Fibroblast of gingiva (primary cell): ENCODE data around the gene FOXL3.
"Not testable (repeated sequence)": the region's sequence is repeated elsewhere in the genome, so short reads cannot be mapped to it uniquely, and the experiment has no call there.

ENCODE experiments used
- DNase-seq: peaks from one replicate; pipeline ENCODE4 v3.0.0-alpha.2; 2011; ENCODE audit warnings: low read depth

FOXL3 gene

GRCh38 chr7:255038-255435 lies 34.9 kb upstream of the FOXL3 start:
- DNase-seq = no peak

GRCh38 chr7:255721-256361 lies 34.1 kb upstream of the FOXL3 start:
- DNase-seq = no peak

- DNase-seq = no peak
These were observed 33.5 kb upstream of the FOXL3 start for GRCh38 chr7:256461-256940.

GRCh38 chr7:256981-257646 lies 32.9 kb upstream of the FOXL3 start:
- no peak for DNase-seq

GRCh38 chr7:257647-257992 lies 32.4 kb upstream of the FOXL3 start:
- no peak for DNase-seq

GRCh38 chr7:258476-259190 lies 31.3 kb upstream of the FOXL3 start:
- DNase-seq = no peak

- no peak for DNase-seq
These were observed 30.8 kb upstream of the FOXL3 start for GRCh38 chr7:259191-259505.

- no peak for DNase-seq
These were observed 30.1 kb upstream of the FOXL3 start for GRCh38 chr7:259751-260405.

- DNase-seq = no peak
These were observed 29.3 kb upstream of the FOXL3 start for GRCh38 chr7:260441-261281.

GRCh38 chr7:261341-262250 lies 28.4 kb upstream of the FOXL3 start:
- no peak for DNase-seq

GRCh38 chr7:262251-262572 lies 27.8 kb upstream of the FOXL3 start:
- no peak for DNase-seq

- not testable (repeated sequence) for DNase-seq
These were observed 27.2 kb upstream of the FOXL3 start for GRCh38 chr7:262631-263311.

GRCh38 chr7:263483-264351 lies 26.3 kb upstream of the FOXL3 start:
- DNase-seq = not testable (repeated sequence)

GRCh38 chr7:264541-265191 lies 25.3 kb upstream of the FOXL3 start:
- DNase-seq = no peak

GRCh38 chr7:265192-265997 lies 24.6 kb upstream of the FOXL3 start:
- DNase-seq = no peak

GRCh38 chr7:265998-266850 lies 23.7 kb upstream of the FOXL3 start:
- DNase-seq = no peak
